Stimulated activated memory B cell treated with anti-CD40 and anti-IgM and Interleukin-4, amounts not matched to agents 10 μg/mL and 1 μg/mL and 100 μg/mL, for 72 hours (primary cell): ENCODE data around the gene INCA1.

Experiments
- ATAC-seq: fragments of 150-1000 bp; cut with Tn5 transposase; 2 replicates; pipeline ENCODE4 v1.10.0; 2021
- H3K27ac Mint-ChIP-seq: one replicate; pipeline ENCODE4 v1.8.0; 2022; ENCODE audit warnings: mild to moderate bottlenecking, mixed read lengths
- H3K27me3 Mint-ChIP-seq: one replicate; pipeline ENCODE4 v1.8.0; 2022; ENCODE audit warnings: mixed read lengths
- H3K36me3 Mint-ChIP-seq: one replicate; pipeline ENCODE4 v1.8.0; 2022; ENCODE audit warnings: mixed read lengths
- H3K4me1 Mint-ChIP-seq: one replicate; pipeline ENCODE4 v1.8.0; 2022; ENCODE audit warnings: mixed read lengths
- H3K4me3 Mint-ChIP-seq: one replicate; pipeline ENCODE4 v1.8.0; 2022; ENCODE audit warnings: mild to moderate bottlenecking, moderate library complexity, mixed read lengths
- H3K9me3 Mint-ChIP-seq: one replicate; pipeline ENCODE4 v1.8.0; 2022; ENCODE audit warnings: mixed read lengths

INCA1 gene

DNA sequence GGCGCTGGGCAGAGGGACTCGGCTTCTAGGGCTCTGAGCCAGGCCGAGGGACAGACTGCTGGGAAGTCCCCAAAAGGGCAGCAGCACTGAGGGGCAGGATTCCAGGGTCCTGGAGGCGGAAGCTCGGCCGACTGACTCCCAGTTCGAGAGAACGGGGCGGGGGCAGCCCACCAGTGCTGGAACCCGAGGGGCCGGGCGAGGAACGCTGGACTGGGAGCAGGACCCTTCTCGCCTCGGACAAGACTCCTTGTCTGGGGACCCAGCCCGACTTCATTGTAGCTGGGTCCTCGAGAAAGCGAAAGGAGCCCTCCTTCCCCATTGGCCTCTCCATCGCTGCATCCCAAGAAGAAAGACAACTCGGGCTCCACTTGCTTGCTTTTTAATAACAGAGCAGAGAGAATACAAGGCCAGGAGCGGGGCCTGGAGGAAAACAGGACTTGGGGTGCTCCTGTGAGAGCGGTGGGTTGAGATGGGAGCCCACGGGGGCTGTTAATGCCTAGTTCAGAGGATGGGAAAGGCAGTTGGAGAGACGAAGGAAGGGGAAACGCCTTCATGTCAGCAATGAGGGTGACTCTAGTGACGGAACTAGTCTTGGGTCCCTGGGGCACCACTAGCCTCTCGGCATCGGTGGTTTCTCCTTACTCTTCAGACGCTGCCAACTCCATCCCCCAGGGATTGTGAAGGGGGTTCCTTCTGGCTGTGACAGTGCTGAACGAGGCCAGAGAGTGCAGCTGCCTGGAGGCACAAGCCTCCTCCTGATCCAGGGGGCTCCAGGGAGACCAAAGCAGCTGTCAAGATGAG is 9.4 kb downstream of the INCA1 start:
- Mint-ChIP-seq H3K4me1 (peaks cover 39% of the 10 kb centered on the region), H3K36me3 (peaks cover 13% of the 10 kb centered on the region), H3K9me3 (no peaks in the 10 kb centered on the region), H3K27me3 (no peaks in the 10 kb centered on the region), H3K4me3 (peak overlapping the region; percentile 94), H3K27ac (peak overlapping the region; percentile 94)
- ATAC-seq, result peak; percentile 58

DNA sequence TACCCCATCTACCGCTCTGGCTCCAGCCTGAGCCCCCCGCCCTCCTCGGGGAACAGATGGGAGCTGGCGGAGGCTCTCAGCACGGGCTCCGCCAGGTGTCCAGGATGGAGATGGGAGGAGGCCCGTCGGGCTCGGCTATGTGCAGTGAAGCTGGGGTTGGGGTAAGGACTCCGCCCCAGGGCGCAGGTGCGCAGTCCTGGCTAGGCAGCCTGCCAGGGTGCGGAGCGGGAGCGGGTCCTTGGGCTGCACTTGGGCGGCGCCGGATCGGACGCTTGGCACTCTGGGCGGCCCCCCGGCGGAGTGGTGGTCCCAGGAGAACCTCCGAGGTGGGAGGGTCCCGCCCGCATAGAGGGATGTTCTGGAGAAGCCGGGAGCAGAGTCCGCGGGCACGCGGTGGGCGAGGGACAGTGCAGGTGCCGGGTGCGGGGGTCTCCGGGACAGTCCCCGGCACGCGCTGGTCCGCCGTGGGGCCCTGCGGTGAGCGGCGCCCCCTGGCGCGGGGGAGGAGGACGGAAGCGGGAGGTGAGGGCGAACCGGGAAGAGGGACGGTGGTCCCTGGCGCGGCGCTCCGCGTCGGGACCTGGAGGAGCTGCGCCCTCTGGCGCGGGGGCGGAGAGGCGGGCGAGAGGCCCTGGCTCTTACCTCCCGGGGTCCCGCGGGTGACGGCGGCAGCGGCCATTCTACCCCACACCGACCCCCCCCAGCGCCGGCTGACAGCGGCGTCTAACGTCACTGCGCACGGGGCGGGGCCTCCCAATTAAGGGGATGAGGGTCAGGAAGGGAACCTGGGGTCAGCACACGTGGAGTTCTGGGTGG is 10.2 kb downstream of the INCA1 start, which contains the start of gene CAMTA2:
CAMTA2 (minus strand) TSS at position 725 of the 816 bp plus-strand sequence. CDS start 1,453 bp downstream, outside the sequence.
- peaks cover 21% of the 10 kb centered on the region for H3K36me3 Mint-ChIP-seq
- peak within 1 kb of the TSS; percentile 94 for H3K27ac Mint-ChIP-seq
- peak; percentile 94 for ATAC-seq
- H3K4me3 Mint-ChIP-seq, result peak within 1 kb of the TSS; percentile 94
- H3K9me3 Mint-ChIP-seq, result no peaks in the 10 kb centered on the region
- peaks cover 44% of the 10 kb centered on the region for H3K4me1 Mint-ChIP-seq
- H3K27me3 Mint-ChIP-seq, result no peaks in the 10 kb centered on the region

DNA sequence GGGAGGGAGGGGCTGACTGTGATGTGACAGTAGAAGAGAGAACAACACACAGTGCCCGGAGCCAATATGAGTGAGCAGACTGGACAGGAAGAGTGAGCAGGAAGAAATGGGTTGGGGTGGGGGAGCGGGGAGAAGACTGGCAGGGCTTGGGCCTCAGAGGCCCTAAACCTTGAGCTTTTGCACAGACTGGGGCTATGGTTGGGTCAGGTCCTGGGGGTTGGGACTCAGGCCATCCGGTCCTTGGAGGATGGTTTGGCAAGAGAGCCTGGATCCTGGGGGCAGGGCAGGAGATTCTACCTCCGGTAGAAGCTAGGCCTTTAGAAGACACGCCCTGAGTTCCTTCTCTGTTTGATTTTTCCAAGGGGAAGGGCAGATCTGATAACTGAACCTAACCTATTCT is 10.9 kb downstream of the INCA1 start:
- ATAC-seq, result peak; percentile 2
- no peaks in the 10 kb centered on the region for H3K9me3 Mint-ChIP-seq
- H3K4me1 Mint-ChIP-seq, result peaks cover 52% of the 10 kb centered on the region
- peaks cover 24% of the 10 kb centered on the region for H3K36me3 Mint-ChIP-seq
- peak overlapping the region; percentile 94 for H3K27ac Mint-ChIP-seq
- no peaks in the 10 kb centered on the region for H3K27me3 Mint-ChIP-seq
- H3K4me3 Mint-ChIP-seq, result peak overlapping the region; percentile 94

DNA sequence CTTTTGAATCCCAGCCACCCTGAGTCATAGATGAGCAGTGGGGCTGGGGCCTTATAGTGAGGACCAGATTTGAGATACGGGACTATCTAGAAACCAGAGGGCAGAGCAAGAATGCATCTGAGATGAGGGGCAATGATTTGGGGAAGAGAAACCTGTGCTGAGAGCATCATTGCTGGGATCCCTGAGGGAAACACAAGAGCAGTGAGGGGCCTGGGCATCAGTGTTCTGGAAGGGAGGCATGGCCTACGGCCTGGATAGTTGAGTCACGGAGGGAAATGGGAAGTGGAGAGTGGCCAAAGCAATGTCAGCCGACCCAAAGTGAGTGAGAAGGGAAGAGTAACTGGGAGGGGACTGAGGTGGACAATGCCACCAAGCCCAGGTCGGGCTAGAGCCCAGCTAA is 15.0 kb downstream of the INCA1 start:
- no peak for ATAC-seq
- Mint-ChIP-seq H3K4me3 (no peak overlapping the region), H3K27me3 (no peaks in the 10 kb centered on the region), H3K4me1 (peaks cover 58% of the 10 kb centered on the region), H3K36me3 (peaks cover 49% of the 10 kb centered on the region), H3K27ac (peak overlapping the region; percentile 23), H3K9me3 (no peaks in the 10 kb centered on the region)

DNA sequence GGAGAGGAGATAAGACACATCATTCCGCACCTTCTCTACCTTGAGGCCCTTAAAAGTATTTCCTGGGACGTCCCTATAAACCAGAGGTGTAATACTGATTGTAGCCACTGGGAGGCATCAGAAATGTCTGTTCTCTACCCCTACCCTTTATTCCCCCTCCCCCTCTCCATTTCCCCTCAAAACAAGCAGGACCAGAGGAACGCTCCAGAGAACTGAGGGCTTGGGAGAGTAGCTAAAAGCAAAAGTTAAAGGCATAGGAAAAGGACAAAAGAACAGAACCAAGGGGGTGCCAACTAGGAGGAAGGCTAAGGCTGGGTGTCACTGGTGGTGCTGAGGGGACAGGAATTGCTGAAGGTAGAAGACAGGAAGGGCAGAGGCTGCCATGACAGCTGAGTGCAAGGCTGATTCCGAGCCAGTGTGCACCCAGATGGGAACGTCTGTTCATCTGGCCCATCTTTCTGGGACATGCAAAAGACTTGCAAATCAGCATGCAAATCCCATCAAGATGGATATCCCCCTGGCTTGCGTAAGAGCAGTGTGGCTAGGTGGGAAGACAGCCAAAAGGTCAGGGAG is 16.6 kb downstream of the INCA1 start:
- Mint-ChIP-seq H3K9me3 (no peaks in the 10 kb centered on the region), H3K4me1 (peaks cover 46% of the 10 kb centered on the region), H3K4me3 (no peak overlapping the region), H3K36me3 (peaks cover 51% of the 10 kb centered on the region), H3K27ac (peak overlapping the region; percentile 77), H3K27me3 (no peaks in the 10 kb centered on the region)
- ATAC-seq, result peak; percentile 41

DNA sequence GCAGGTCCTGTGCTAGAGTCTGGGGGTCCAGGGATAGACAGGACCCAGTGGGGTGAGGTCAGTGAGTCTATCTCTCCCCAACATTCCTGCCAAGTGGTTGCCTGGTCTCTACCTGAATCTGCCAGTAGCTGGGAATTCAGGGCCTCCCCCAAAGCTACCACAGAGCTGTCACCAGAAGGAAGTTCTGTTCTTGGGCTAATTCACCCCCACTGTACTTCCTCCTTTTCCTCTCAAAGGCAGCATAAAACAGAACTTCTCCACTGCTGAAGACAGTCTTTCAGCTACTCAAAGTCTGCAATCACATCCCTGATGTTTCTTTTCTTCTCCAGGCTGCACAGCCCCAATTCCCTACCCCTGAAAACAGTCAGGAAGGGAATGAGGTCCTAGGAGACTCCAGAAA is 18.6 kb downstream of the INCA1 start:
- peak overlapping the region; percentile 77 for H3K27ac Mint-ChIP-seq

DNA sequence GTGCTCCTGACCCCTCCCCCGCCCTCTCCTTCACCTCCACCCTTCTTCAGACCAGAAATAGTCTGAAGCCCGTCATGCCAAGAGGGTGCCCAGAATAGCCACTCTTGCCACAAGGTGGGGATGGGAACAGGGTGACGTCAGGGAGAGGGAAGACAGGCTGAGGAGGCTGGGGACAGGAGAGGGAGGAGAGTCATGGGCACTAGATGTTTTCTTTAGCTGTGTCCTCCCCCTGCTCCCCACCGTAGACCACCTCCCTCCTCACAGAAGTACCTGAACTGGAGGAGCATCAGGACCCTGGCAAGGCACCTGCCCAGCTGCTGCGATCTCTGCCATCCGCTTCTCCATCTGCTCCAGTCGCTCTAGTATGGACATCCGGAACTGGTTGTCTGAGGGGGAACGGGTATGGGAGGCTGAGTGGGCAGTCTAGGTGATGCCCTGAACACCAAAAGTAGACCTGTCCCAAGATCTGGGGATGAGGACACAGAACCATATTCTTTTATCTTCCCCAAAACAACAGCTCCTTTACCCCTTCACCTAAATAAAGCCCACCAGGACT is 23.1 kb downstream of the INCA1 start:
- H3K27ac Mint-ChIP-seq, result peak overlapping the region; percentile 1
- H3K36me3 Mint-ChIP-seq, result peaks cover 55% of the 10 kb centered on the region
- no peaks in the 10 kb centered on the region for H3K9me3 Mint-ChIP-seq
- H3K27me3 Mint-ChIP-seq, result no peaks in the 10 kb centered on the region
- H3K4me1 Mint-ChIP-seq, result peaks cover 10% of the 10 kb centered on the region
- ATAC-seq, result no peak
- no peak overlapping the region for H3K4me3 Mint-ChIP-seq

More for the DNA sequence above, 18.6 kb downstream of the INCA1 start:
- Mint-ChIP-seq H3K4me1 (peaks cover 43% of the 10 kb centered on the region), H3K36me3 (peaks cover 65% of the 10 kb centered on the region), H3K4me3 (no peak overlapping the region), H3K9me3 (no peaks in the 10 kb centered on the region), H3K27me3 (no peaks in the 10 kb centered on the region)
- no peak for ATAC-seq

DNA sequence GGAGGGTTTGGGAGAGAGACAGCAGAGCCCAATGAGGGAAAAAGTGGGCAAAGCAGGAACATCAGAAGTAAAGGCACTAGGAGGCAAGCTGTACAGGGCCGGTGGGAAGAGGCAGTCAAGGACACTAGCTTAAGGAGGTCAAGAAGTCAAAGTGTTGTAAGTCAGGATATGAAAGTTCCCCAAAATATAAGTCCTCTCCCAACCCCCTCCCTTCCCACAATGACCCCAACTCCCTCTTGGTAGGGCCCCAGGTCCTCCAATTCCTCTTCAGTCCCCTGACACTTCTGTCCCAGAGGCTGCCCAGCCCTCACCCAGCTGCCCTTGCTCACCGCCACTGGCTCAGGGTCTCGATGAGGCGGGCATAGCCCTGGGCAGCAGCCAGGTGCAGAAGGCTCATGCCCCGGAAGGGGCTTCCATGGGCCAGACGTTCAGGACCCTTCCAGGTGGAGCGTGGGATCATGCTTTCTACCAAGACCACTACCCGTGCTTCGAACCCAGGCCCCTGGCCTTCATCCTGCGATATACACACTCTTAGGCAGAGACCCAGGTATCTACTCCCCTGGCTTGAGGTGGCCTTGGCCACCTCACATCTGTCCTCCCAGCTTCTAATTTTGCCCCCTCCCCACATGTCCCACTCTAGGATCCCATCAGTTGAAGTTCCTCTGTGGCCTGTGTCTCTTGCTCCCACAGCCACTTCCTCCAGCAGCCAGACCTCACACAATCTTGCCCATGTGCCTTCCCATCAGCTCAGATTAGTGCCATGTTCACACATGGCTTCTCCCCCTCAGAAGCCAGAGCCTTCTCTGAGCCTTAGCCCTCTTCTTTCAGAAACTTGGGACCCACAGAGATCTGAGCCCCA is 23.8 kb downstream of the INCA1 start:
- Mint-ChIP-seq H3K27me3 (no peaks in the 10 kb centered on the region), H3K36me3 (peaks cover 49% of the 10 kb centered on the region), H3K4me3 (no peak overlapping the region)

DNA sequence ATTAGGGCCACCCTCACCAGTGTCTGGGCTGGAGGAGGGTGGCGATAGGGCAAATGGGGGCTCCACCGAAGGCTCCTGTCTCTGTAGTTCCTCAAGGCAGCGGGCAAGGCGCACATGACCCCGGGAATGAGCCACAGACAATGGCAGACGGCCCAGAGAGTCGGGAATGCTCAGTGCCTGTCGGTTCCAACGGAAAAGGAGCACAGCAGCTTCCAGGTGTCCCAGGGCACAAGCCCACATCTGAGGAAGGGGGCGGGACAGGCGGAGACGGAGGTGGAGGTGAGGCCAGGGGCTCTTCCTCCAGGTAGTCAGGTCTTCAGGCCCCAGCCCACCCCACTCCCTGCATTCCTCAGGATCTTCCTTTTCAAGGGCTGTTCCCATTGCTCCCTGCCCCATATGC is 24.6 kb downstream of the INCA1 start:
- no peak for ATAC-seq
- H3K4me3 Mint-ChIP-seq, result no peak overlapping the region
- no peaks in the 10 kb centered on the region for H3K27me3 Mint-ChIP-seq
- H3K27ac Mint-ChIP-seq, result no peak overlapping the region
- no peaks in the 10 kb centered on the region for H3K4me1 Mint-ChIP-seq
- H3K9me3 Mint-ChIP-seq, result no peaks in the 10 kb centered on the region
- H3K36me3 Mint-ChIP-seq, result peaks cover 49% of the 10 kb centered on the region

More for the DNA sequence above, 23.8 kb downstream of the INCA1 start:
- H3K9me3 Mint-ChIP-seq, result no peaks in the 10 kb centered on the region
- H3K4me1 Mint-ChIP-seq, result peaks cover 3% of the 10 kb centered on the region
- ATAC-seq, result no peak
- H3K27ac Mint-ChIP-seq, result no peak overlapping the region

DNA sequence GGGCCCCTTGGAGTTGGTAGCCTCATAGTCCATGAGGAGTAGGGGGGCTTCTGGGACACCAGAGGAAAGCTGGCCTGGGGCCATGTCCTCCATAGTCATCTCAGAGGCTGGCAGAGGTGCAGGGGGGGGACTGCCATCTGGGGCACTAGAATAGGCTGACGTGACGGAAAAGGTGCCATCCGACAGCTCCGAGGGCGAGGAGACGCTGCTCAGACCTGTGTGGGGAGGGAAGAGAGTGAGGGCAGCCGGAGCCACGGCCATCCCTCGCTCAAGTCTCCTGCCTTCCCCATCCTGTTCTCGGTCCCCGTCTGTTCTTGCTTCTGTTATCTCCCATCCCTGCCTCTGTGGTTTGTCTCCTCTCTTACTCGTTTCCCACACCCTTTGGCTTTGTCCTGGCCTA is 25.0 kb downstream of the INCA1 start:
- Mint-ChIP-seq H3K4me3 (no peak overlapping the region), H3K36me3 (peaks cover 49% of the 10 kb centered on the region), H3K9me3 (no peaks in the 10 kb centered on the region), H3K4me1 (no peaks in the 10 kb centered on the region), H3K27me3 (no peaks in the 10 kb centered on the region), H3K27ac (no peak overlapping the region)
- ATAC-seq, result no peak

DNA sequence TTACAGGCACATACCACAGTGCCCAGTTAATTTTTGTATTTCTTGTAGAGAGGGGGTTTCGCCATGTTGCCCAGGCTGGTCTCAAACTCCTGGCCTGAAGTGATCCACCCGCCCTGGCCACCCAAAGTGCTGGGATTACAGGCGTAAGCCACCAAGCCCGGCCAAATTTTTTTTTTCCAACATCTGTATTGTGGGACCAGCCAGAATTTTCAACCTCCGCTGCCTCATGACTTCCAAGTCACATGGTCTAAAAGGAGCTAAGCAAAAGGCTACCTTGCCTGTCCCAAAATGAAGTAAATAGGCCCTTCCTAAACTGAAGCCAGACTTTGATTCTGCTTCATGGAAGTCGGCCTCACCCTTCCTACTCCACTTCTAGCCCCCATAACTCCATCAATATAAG is 25.5 kb downstream of the INCA1 start:
- H3K9me3 Mint-ChIP-seq, result no peaks in the 10 kb centered on the region
- H3K4me3 Mint-ChIP-seq, result no peak overlapping the region
- no peaks in the 10 kb centered on the region for H3K27me3 Mint-ChIP-seq
- peaks cover 49% of the 10 kb centered on the region for H3K36me3 Mint-ChIP-seq
- no peaks in the 10 kb centered on the region for H3K4me1 Mint-ChIP-seq
- H3K27ac Mint-ChIP-seq, result no peak overlapping the region
- no peak for ATAC-seq

DNA sequence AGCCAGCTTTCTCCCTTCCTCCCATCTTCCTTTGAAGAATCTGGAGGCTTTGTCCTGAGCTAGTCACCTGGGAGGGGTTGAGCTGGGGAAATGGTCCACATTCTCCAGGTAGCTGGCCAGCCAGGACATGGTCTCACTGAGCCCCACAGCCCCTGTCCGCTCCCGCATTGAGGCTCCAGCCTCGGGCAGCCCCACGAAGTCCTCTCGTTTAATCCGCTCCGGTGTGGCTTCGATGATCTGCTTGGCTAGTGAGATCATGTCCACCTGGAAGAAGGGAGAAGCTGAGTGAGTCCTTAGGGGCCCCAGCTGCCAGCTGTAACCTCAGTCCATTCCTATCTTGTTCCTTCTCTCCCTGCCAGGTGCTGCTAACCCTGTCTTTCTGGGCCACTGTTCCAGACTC is 27.0 kb downstream of the INCA1 start:
- Mint-ChIP-seq H3K36me3 (peaks cover 52% of the 10 kb centered on the region), H3K4me1 (peaks cover 12% of the 10 kb centered on the region), H3K27ac (no peak overlapping the region), H3K4me3 (no peak overlapping the region), H3K27me3 (no peaks in the 10 kb centered on the region), H3K9me3 (no peaks in the 10 kb centered on the region)
- no peak for ATAC-seq

DNA sequence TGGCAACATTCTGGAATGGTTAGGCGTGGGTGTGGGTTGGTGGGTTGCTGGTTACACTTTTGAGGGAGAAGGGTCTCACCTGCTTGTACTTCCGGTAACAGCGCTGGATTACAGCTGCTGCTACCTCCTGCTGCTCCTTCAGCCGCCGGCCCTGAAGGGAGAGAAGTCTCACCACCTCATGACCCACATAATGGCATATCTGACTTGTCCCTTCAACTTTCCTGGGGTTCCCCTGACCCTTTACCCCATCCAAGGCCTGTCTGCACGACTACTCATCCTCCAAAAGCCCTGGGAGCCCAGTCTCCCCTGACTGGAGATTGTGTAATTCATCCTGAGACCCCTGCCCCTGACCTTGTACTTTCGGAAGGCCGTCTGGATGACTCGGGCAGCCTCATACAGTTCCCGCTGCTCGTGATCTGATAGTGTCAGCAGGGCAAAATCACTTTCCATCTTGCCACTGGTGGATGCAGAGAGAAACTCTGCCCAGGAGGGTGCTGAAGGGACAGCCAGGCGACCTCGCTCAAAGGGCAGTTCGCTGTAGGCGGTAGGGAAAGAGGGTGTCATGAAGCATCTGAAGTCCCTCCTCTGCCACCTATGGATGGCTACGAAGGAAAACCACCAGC is 27.7 kb downstream of the INCA1 start:
- peaks cover 49% of the 10 kb centered on the region for H3K36me3 Mint-ChIP-seq
- no peak for ATAC-seq
- H3K4me1 Mint-ChIP-seq, result peaks cover 15% of the 10 kb centered on the region
- no peak overlapping the region for H3K27ac Mint-ChIP-seq
- no peak overlapping the region for H3K4me3 Mint-ChIP-seq
- no peaks in the 10 kb centered on the region for H3K9me3 Mint-ChIP-seq
- no peaks in the 10 kb centered on the region for H3K27me3 Mint-ChIP-seq

DNA sequence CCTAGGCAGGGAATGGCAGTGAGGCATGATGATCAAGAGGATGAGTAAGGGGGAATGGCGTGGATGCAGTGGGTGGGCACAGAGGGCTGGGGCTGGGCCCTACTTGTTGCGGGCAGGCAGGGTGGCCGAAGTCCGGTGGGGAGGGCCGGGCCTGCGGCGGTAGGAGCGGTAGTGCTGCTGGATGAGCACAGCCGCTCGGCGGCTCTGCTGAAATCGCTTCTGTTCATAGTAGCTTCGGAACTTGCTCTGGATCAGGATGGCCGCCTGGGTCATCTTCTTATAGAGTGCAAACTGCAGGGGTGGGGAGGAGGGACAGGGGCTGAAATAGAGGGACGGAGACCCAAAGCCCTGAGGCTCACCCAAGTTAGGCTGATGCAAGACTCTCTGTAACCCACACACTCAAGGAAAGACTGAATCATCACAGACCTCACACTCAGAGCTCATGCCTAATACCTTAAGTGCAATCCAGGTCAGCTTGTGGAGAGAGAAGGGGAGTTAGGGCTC is 28.2 kb downstream of the INCA1 start:
- no peaks in the 10 kb centered on the region for H3K27me3 Mint-ChIP-seq
- ATAC-seq, result no peak
- peaks cover 43% of the 10 kb centered on the region for H3K36me3 Mint-ChIP-seq
- no peak overlapping the region for H3K4me3 Mint-ChIP-seq
- no peaks in the 10 kb centered on the region for H3K9me3 Mint-ChIP-seq
- H3K27ac Mint-ChIP-seq, result no peak overlapping the region
- H3K4me1 Mint-ChIP-seq, result peaks cover 15% of the 10 kb centered on the region
